HEK293 (cell line): ENCODE results near the gene MISP.
"Not testable (repeated sequence)": the region's sequence is repeated elsewhere in the genome, so short reads cannot be mapped to it uniquely, and the experiment has no call there.

Source experiments
- CTCF ChIA-PET: fragments of 350-600 bp; formaldehyde crosslinking; extraction: SDS; loops from one replicate; lab custom pipeline; 2021; ENCODE audit warnings: antibody characterized with exemption; lab: Yijun Ruan, JAX
- POLR2A ChIA-PET: fragments of 300-600 bp; formaldehyde crosslinking; extraction: SDS; loops from one replicate; lab custom pipeline; 2020; ENCODE audit warnings: antibody characterized with exemption, inconsistent platforms; lab: Yijun Ruan, JAX
- H3K27ac ChIP-seq: fragments of 200-500 bp; sonication (Bioruptor generic); 2 replicates; pipeline ENCODE4 v1.5.1; 2014; ENCODE audit warnings: low read depth, low read length, control low read depth, inconsistent platforms; ENCODE audit errors: extremely low read depth
- H3K36me3 ChIP-seq, 2 experiments: fragments of 200-500 bp in 1 of 2; sonication (Bioruptor generic) in 1 of 2; 1 replicate in 1 of 2; 2 replicates in 1 of 2; pipeline ENCODE4 v1.5.1; 2014 to 2017; ENCODE audit warnings: inconsistent platforms in 2 of 2, low read length in 2 of 2; ENCODE audit not compliant: control insufficient read depth in 2 of 2, insufficient read depth in 1 of 2
- H3K4me1 ChIP-seq: fragments of 200-500 bp; sonication (Bioruptor generic); 2 replicates; pipeline ENCODE4 v1.5.1; 2014; ENCODE audit warnings: mild to moderate bottlenecking, low read length, inconsistent platforms; ENCODE audit not compliant: control insufficient read depth, insufficient read depth
- H3K4me3 ChIP-seq: 2 replicates; pipeline ENCODE4 v1.5.1; 2011; ENCODE audit warnings: low read depth, mild to moderate bottlenecking, control low read depth, low read length, moderate library complexity
- H3K9me3 ChIP-seq: fragments of 200-500 bp; sonication (Bioruptor generic); 2 replicates; pipeline ENCODE4 v1.5.1; 2014; ENCODE audit warnings: low read depth, low read length, inconsistent platforms; ENCODE audit not compliant: control insufficient read depth, insufficient read depth
- HOXA7 ChIP-seq: sonication (generic); formaldehyde crosslinking; IDR thresholded peaks from 2 replicates; pipeline ENCODE4 v1.8.1; 2022; ENCODE audit warnings: missing genetic modification reagents, borderline replicate concordance
- KLF1 ChIP-seq: fragments of 450-650 bp; formaldehyde crosslinking; IDR thresholded peaks from 2 replicates; pipeline ENCODE4 v1.5.1; 2016; ENCODE audit warnings: missing biosample characterization, missing genetic modification characterization
- KLF7 ChIP-seq: fragments of 450-650 bp; formaldehyde crosslinking; IDR thresholded peaks from 2 replicates; pipeline ENCODE4 v1.5.1; 2016; ENCODE audit warnings: missing biosample characterization, missing genetic modification characterization, borderline replicate concordance
- MZF1 ChIP-seq: fragments of 450-650 bp; formaldehyde crosslinking; IDR thresholded peaks from 2 replicates; pipeline ENCODE4 v1.5.1; 2017; ENCODE audit warnings: missing biosample characterization, missing genetic modification characterization, borderline replicate concordance
- OSR2 ChIP-seq: fragments of 450-650 bp; formaldehyde crosslinking; IDR thresholded peaks from 2 replicates; pipeline ENCODE4 v1.5.1; 2016; ENCODE audit warnings: missing biosample characterization, missing genetic modification characterization
- SCRT1 ChIP-seq: fragments of 450-650 bp; formaldehyde crosslinking; IDR thresholded peaks from 2 replicates; pipeline ENCODE4 v1.5.1; 2016; ENCODE audit warnings: missing biosample characterization, missing genetic modification characterization, borderline replicate concordance
- SP2 ChIP-seq: fragments of 450-650 bp; formaldehyde crosslinking; IDR thresholded peaks from 2 replicates; pipeline ENCODE4 v1.5.1; 2016; ENCODE audit warnings: missing biosample characterization, missing genetic modification characterization
- WT1 ChIP-seq: fragments of 450-650 bp; formaldehyde crosslinking; IDR thresholded peaks from 2 replicates; pipeline ENCODE4 v1.5.1; 2016; ENCODE audit warnings: missing biosample characterization, missing genetic modification characterization
- ZBTB48 ChIP-seq: fragments of 450-650 bp; formaldehyde crosslinking; IDR thresholded peaks from 2 replicates; pipeline ENCODE4 v1.5.1; 2016; ENCODE audit warnings: missing biosample characterization, missing genetic modification characterization
- ZBTB8A ChIP-seq: fragments of 450-650 bp; formaldehyde crosslinking; IDR thresholded peaks from 2 replicates; pipeline ENCODE4 v1.5.1; 2016; ENCODE audit warnings: missing biosample characterization, missing genetic modification characterization
- ZNF121 ChIP-seq: fragments of 450-650 bp; formaldehyde crosslinking; IDR thresholded peaks from 2 replicates; pipeline ENCODE4 v1.5.1; 2016; ENCODE audit warnings: missing biosample characterization, missing genetic modification characterization
- ZNF132 ChIP-seq: fragments of 450-650 bp; formaldehyde crosslinking; IDR thresholded peaks from 2 replicates; pipeline ENCODE4 v1.5.1; 2017; ENCODE audit warnings: missing biosample characterization, missing genetic modification characterization, borderline replicate concordance
- ZNF223 ChIP-seq: fragments of 450-650 bp; formaldehyde crosslinking; IDR thresholded peaks from 2 replicates; pipeline ENCODE4 v1.5.1; 2016; ENCODE audit warnings: missing biosample characterization, missing genetic modification characterization
- ZNF311 ChIP-seq: fragments of 450-650 bp; formaldehyde crosslinking; IDR thresholded peaks from 2 replicates; pipeline ENCODE4 v1.5.1; 2017; ENCODE audit warnings: missing biosample characterization, missing genetic modification characterization, borderline replicate concordance
- ZNF335 ChIP-seq: fragments of 450-650 bp; formaldehyde crosslinking; conservative IDR thresholded peaks from 2 replicates; pipeline ENCODE4 v1.5.1; 2016; ENCODE audit warnings: missing biosample characterization, missing genetic modification characterization
- ZNF558 ChIP-seq: fragments of 450-650 bp; formaldehyde crosslinking; IDR thresholded peaks from 2 replicates; pipeline ENCODE4 v1.5.1; 2016; ENCODE audit warnings: missing biosample characterization, missing genetic modification characterization
- ZNF626 ChIP-seq: fragments of 450-650 bp; sonication (Bioruptor Pico); formaldehyde crosslinking; IDR thresholded peaks from 2 replicates; pipeline ENCODE4 v1.5.1; 2018; ENCODE audit warnings: missing biosample characterization, missing genetic modification characterization, inconsistent platforms
- ZNF629 ChIP-seq: fragments of 450-650 bp; formaldehyde crosslinking; IDR thresholded peaks from 2 replicates; pipeline ENCODE4 v1.5.1; 2017; ENCODE audit warnings: missing biosample characterization, missing genetic modification characterization
- ZNF768 ChIP-seq: fragments of 450-650 bp; formaldehyde crosslinking; IDR thresholded peaks from 2 replicates; pipeline ENCODE4 v1.5.1; 2018; ENCODE audit warnings: missing biosample characterization, mild to moderate bottlenecking, missing genetic modification characterization
- TF ChIP-seq, protein P1 (sequence below): fragments of 450-650 bp; formaldehyde crosslinking; IDR thresholded peaks from 2 replicates; pipeline ENCODE4 v1.5.1; 2016; ENCODE audit warnings: missing biosample characterization, missing genetic modification characterization
- TF ChIP-seq, protein P2 (sequence below): fragments of 450-650 bp; formaldehyde crosslinking; IDR thresholded peaks from 2 replicates; pipeline ENCODE4 v1.5.1; 2016; ENCODE audit warnings: missing biosample characterization, missing genetic modification characterization

Gene MISP, protein sequence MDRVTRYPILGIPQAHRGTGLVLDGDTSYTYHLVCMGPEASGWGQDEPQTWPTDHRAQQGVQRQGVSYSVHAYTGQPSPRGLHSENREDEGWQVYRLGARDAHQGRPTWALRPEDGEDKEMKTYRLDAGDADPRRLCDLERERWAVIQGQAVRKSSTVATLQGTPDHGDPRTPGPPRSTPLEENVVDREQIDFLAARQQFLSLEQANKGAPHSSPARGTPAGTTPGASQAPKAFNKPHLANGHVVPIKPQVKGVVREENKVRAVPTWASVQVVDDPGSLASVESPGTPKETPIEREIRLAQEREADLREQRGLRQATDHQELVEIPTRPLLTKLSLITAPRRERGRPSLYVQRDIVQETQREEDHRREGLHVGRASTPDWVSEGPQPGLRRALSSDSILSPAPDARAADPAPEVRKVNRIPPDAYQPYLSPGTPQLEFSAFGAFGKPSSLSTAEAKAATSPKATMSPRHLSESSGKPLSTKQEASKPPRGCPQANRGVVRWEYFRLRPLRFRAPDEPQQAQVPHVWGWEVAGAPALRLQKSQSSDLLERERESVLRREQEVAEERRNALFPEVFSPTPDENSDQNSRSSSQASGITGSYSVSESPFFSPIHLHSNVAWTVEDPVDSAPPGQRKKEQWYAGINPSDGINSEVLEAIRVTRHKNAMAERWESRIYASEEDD

GRCh38 chr19:750640-751423, at the start of gene MISP:
TSS of gene MISP (plus strand) at chr19:751112. CDS start at chr19:756947, 5,835 bp downstream.
- Histone ChIP-seq H3K4me1 (no peaks in the 10 kb centered on the region), H3K27ac (no peak within 1 kb of the TSS), H3K4me3 (no peak within 1 kb of the TSS), H3K9me3 (no peaks in the 10 kb centered on the region), H3K36me3 (no peaks in the 10 kb centered on the region)
- ChIA-PET CTCF (no interaction called here), POLR2A (no interaction called here)
- TF ChIP-seq ZNF223 (no peak), KLF7 (tag by site-specific recombination) (no peak), ZNF558 (tag by site-specific recombination) (no peak), KLF1 (tag by site-specific recombination) (peak; percentile 95), ZBTB48 (no peak), ZNF629 (tag by site-specific recombination) (no peak), ZNF768 (tag by site-specific recombination) (0 out of 2 replicates have a peak, but pooled peaks have one; percentile 58), SCRT1 (tag by site-specific recombination) (no peak), SP2 (tag by site-specific recombination) (no peak), ZNF626 (tag by site-specific recombination) (no peak), OSR2 (tag by site-specific recombination) (no peak), ZBTB8A (no peak), MZF1 (tag by site-specific recombination) (no peak), HOXA7 (CRISPR knock-in tag) (no peak), ZNF132 (tag by site-specific recombination) (no peak), ZNF311 (tag by site-specific recombination) (no peak), WT1 (tag by site-specific recombination) (no peak)
- TF ChIP-seq, protein P1, sequence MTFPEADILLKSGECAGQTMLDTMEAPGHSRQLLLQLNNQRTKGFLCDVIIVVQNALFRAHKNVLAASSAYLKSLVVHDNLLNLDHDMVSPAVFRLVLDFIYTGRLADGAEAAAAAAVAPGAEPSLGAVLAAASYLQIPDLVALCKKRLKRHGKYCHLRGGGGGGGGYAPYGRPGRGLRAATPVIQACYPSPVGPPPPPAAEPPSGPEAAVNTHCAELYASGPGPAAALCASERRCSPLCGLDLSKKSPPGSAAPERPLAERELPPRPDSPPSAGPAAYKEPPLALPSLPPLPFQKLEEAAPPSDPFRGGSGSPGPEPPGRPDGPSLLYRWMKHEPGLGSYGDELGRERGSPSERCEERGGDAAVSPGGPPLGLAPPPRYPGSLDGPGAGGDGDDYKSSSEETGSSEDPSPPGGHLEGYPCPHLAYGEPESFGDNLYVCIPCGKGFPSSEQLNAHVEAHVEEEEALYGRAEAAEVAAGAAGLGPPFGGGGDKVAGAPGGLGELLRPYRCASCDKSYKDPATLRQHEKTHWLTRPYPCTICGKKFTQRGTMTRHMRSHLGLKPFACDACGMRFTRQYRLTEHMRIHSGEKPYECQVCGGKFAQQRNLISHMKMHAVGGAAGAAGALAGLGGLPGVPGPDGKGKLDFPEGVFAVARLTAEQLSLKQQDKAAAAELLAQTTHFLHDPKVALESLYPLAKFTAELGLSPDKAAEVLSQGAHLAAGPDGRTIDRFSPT (tag by site-specific recombination) = peak; percentile 47; the same call in 1 of the 2 replicates
- TF ChIP-seq, protein P2, sequence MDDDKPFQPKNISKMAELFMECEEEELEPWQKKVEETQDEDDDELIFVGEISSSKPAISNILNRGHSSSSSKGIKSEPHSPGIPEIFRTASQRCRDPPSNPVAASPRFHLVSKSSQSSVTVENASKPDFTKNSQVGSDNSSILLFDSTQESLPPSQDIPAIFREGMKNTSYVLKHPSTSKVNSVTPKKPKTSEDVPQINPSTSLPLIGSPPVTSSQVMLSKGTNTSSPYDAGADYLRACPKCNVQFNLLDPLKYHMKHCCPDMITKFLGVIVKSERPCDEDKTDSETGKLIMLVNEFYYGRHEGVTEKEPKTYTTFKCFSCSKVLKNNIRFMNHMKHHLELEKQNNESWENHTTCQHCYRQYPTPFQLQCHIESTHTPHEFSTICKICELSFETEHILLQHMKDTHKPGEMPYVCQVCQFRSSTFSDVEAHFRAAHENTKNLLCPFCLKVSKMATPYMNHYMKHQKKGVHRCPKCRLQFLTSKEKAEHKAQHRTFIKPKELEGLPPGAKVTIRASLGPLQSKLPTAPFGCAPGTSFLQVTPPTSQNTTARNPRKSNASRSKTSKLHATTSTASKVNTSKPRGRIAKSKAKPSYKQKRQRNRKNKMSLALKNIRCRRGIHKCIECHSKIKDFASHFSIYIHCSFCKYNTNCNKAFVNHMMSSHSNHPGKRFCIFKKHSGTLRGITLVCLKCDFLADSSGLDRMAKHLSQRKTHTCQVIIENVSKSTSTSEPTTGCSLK (tag by site-specific recombination) = no peak

DNA sequence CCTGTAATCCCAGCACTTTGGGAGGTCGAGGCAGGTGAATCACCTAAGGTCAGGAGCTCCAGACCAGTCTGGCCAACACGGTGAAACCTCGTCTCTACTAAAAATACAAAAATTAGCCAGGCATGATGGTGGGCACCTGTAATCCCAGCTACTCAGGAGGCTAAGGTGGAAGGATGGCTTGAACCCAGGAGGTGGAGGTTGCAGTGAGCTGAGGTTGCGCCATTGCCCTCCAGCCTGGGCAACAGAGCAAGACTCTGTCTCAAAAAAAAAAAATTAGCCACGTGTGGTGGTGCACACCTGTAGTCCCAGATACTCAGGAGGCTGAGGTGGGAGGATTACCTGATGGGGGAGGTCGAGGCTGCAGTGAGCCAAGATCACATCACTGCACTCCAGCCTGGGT, 48.1 kb upstream of the MISP start:
- not testable (repeated sequence) for H3K9me3 ChIP-seq, H3K4me3 ChIP-seq, H3K36me3 ChIP-seq, H3K4me1 ChIP-seq, H3K27ac ChIP-seq
- CTCF ChIA-PET = interaction anchor here (0.5 to 0.7 kb wide), 2 partner anchors 53 to 192 kb away, joined by 3 read pairs; no protein-coding TSS in a partner anchor
- POLR2A ChIA-PET = interaction anchor here (0.8 kb wide), 1 partner anchor 192 kb away, joined by 3 read pairs; no protein-coding TSS in a partner anchor
- TF ChIP-seq ZNF335 (tag by site-specific recombination) = 0 out of 2 replicates have a peak, but pooled peaks have one; percentile 27
- 0 out of 2 replicates have a peak, but pooled peaks have one; percentile 9 for TF ChIP-seq ZNF121 (tag by site-specific recombination)
